ENCODE data around the gene DNAH14. TPM values are rescaled to one million over a fixed set of nuclear protein-coding genes. Genes with fewer than 3 reads are reported as not detected.
"Not testable (repeated sequence)": the region's sequence is repeated elsewhere in the genome, so short reads cannot be mapped to it uniquely, and the experiment has no call there.

Gene DNAH14
- total and polyA plus RNA-seq, 2 of the 4 experiments (the other 2 are of a cell fraction): 2.7 to 3.6 TPM

GRCh38 chr1:225147791-225148190, 218.3 kb downstream of the DNAH14 start:
- H3K27me3 ChIP-seq (ENCODE audit: control insufficient read depth, insufficient read depth, low read length); H3K79me1 ChIP-seq (ENCODE audit: low read depth in 1 of 2, low read length in 2 of 2); H3K18ac ChIP-seq (ENCODE audit: low read depth, low read length); ATAC-seq (ENCODE audit: low read depth); H3K9ac ChIP-seq (ENCODE audit: low read depth, low read length); DNase-seq; H3K27ac ChIP-seq (ENCODE audit: insufficient read depth, low read length); H3K4me3 ChIP-seq (ENCODE audit: insufficient read depth, low read depth, low read length); BruUV-seq (replicated peaks); H2BK20ac ChIP-seq (ENCODE audit: low read depth, low read length); in situ Hi-C loops (cut with MboI; ENCODE audit: low sequenced_read_pairs); H3K14ac ChIP-seq (replicated peaks; ENCODE audit: low read depth, low read length); CTCF ChIA-PET; H3K36me3 ChIP-seq (ENCODE audit: control insufficient read depth, insufficient read depth, low read length); H3K4me1 ChIP-seq (ENCODE audit: control insufficient read depth, insufficient read depth, low read length); H3K9me3 ChIP-seq (ENCODE audit: control insufficient read depth, insufficient read depth, low read length); H3K9me1 ChIP-seq (ENCODE audit: insufficient read depth, low read length); H2BK120ac ChIP-seq (ENCODE audit: low read depth, low read length); H2BK15ac ChIP-seq (ENCODE audit: low read depth, low read length); H2AK5ac ChIP-seq (ENCODE audit: low read depth, low read length); POLR2A ChIA-PET (ENCODE audit: unreplicated experiment); H2BK5ac ChIP-seq (ENCODE audit: low read depth, low read length, poor library complexity, severe bottlenecking); H3K56ac ChIP-seq (ENCODE audit: extremely low read depth, insufficient read depth, low read length); H4K5ac ChIP-seq (ENCODE audit: low read depth, low read length); H2AK9ac ChIP-seq (replicated peaks; ENCODE audit: low read depth, low read length, poor library complexity); dilution Hi-C loops (cut with HindIII; ENCODE audit: low sequenced_read_pairs, unreplicated experiment); intact Hi-C loops (cut with micrococcal nuclease); H3K23ac ChIP-seq (ENCODE audit: low read depth, low read length); H4K8ac ChIP-seq (ENCODE audit: low read depth in 2 of 2, low read length in 2 of 2); H4K20me1 ChIP-seq (ENCODE audit: insufficient read depth, low read length); H2AFZ ChIP-seq (replicated peaks; ENCODE audit: low read length, poor library complexity); H3K4ac ChIP-seq (ENCODE audit: low read depth, low read length); H3K4me2 ChIP-seq (ENCODE audit: low read depth, low read length); H4K91ac ChIP-seq (ENCODE audit: insufficient read depth, low read depth, low read length): not testable (repeated sequence)

All from IMR-90 (cell line).